ENCODE data around the gene KSR2.

KSR2 gene

DNA sequence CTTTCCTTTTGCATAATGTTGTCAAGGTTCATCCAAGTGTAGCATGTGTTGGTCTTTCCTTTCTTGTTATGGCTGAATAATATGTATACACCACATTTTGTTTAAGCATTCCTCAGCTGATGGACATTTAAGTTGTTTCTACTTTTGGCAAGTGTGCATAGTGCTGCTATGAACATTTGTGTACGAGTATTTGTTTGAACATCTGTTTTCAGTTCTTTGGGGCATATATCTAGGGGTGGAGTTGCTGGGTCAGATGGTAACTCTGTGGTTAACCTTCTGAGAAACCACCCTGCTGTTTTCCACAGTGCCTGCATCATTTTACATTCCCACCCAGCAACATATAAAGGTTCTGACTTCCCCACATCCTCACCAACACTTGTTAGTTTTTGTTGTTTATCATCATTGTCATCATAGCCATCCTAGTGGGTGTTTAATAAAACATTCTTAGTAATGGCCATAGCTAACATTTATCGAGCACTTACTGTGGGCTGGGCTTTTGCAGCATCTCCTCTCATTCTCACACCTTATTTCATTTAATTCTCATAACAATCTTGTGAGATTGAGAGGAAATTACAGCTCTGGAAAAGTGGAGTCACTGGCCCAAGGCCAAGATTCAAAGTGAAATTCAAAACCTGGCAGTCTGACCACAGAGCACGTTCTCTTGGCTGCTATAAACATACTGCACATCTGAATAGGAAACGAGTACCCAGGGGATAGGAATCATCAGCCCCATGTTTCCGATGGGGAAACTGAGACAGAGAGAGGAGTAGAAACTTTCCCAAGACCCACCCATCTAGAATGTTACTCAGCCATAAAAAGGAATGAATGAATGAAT lies 193.6 kb downstream of the KSR2 start:
- H3K4me3 ChIP-seq (ENCODE audit: low read depth, low read length, poor library complexity, severe bottlenecking) = no peak overlapping the region
- no peak overlapping the region for H3K27ac ChIP-seq (ENCODE audit: low read depth, low read length, poor library complexity, severe bottlenecking)

GRCh38 chr12:117768860-117769259 lies 199.9 kb downstream of the KSR2 start:
- no peak overlapping the region for H3K4me3 ChIP-seq (ENCODE audit: low read depth, low read length, poor library complexity, severe bottlenecking)
- no peaks in the 10 kb centered on the region for H4K20me1 ChIP-seq (ENCODE audit: insufficient read depth, low read length)
- H3K9ac ChIP-seq (ENCODE audit: low read length) = no peak overlapping the region
- H3K27ac ChIP-seq (ENCODE audit: low read depth, low read length, poor library complexity, severe bottlenecking) = no peak overlapping the region
- no peaks in the 10 kb centered on the region for H3K9me2 ChIP-seq (ENCODE audit: low read depth, low read length)
- no peak overlapping the region for H2AFZ ChIP-seq (ENCODE audit: low read length)
- no peaks in the 10 kb centered on the region for H3F3A ChIP-seq (ENCODE audit: insufficient read depth, low read length)
- H3K4me2 ChIP-seq (ENCODE audit: low read length) = no peak overlapping the region
- no peaks in the 10 kb centered on the region for H3K9me3 ChIP-seq (ENCODE audit: low read length)
- TF ChIP-seq CTCF (IDR thresholded peaks at IDR 0.05; ENCODE audit: low read length) (no peak), EZH2 (IDR thresholded peaks at IDR 0.05; ENCODE audit: borderline replicate concordance, low read length) (no peak)
- no peaks in the 10 kb centered on the region for H3K79me2 ChIP-seq (ENCODE audit: insufficient read depth, low read length)
- H3K27me3 ChIP-seq (ENCODE audit: insufficient read depth, low read length) = no peaks in the 10 kb centered on the region
- H3K36me3 ChIP-seq (ENCODE audit: insufficient read depth, low read length) = no peaks in the 10 kb centered on the region
- no peaks in the 10 kb centered on the region for H3K4me1 ChIP-seq (ENCODE audit: insufficient read depth, low read length, severe bottlenecking)

More for the DNA sequence above, 193.6 kb downstream of the KSR2 start:
- Histone ChIP-seq H4K20me1 (ENCODE audit: insufficient read depth, low read length) (no peaks in the 10 kb centered on the region), H3K36me3 (ENCODE audit: insufficient read depth, low read length) (no peaks in the 10 kb centered on the region), H3K4me2 (ENCODE audit: low read length) (no peak overlapping the region), H3K4me1 (ENCODE audit: insufficient read depth, low read length, severe bottlenecking) (no peaks in the 10 kb centered on the region), H3F3A (ENCODE audit: insufficient read depth, low read length) (no peaks in the 10 kb centered on the region), H3K9me3 (ENCODE audit: low read length) (no peaks in the 10 kb centered on the region), H3K79me2 (ENCODE audit: insufficient read depth, low read length) (no peaks in the 10 kb centered on the region), H3K9ac (ENCODE audit: low read length) (no peak overlapping the region), H2AFZ (ENCODE audit: low read length) (no peak overlapping the region), H3K9me2 (ENCODE audit: low read depth, low read length) (no peaks in the 10 kb centered on the region), H3K27me3 (ENCODE audit: insufficient read depth, low read length) (peaks cover 5% of the 10 kb centered on the region; the same call in 1 of the 2 replicates)
- no peak for TF ChIP-seq EZH2 (IDR thresholded peaks at IDR 0.05; ENCODE audit: borderline replicate concordance, low read length)
- no peak for TF ChIP-seq CTCF (IDR thresholded peaks at IDR 0.05; ENCODE audit: low read length)

- H3K27ac ChIP-seq (ENCODE audit: low read depth, low read length, poor library complexity, severe bottlenecking) = no peak overlapping the region
- no peaks in the 10 kb centered on the region for H3K36me3 ChIP-seq (ENCODE audit: insufficient read depth, low read length)
- no peak overlapping the region for H3K4me3 ChIP-seq (ENCODE audit: low read depth, low read length, poor library complexity, severe bottlenecking)
- H3K9me2 ChIP-seq (ENCODE audit: low read depth, low read length) = no peaks in the 10 kb centered on the region
- no peaks in the 10 kb centered on the region for H3K27me3 ChIP-seq (ENCODE audit: insufficient read depth, low read length)
- H3K9ac ChIP-seq (ENCODE audit: low read length) = no peak overlapping the region
- H3K4me2 ChIP-seq (ENCODE audit: low read length) = no peak overlapping the region
- TF ChIP-seq CTCF (IDR thresholded peaks at IDR 0.05; ENCODE audit: low read length) = no peak
- no peak for TF ChIP-seq EZH2 (IDR thresholded peaks at IDR 0.05; ENCODE audit: borderline replicate concordance, low read length)
- H3F3A ChIP-seq (ENCODE audit: insufficient read depth, low read length) = no peaks in the 10 kb centered on the region
- H4K20me1 ChIP-seq (ENCODE audit: insufficient read depth, low read length) = no peaks in the 10 kb centered on the region
- no peak overlapping the region for H2AFZ ChIP-seq (ENCODE audit: low read length)
- no peaks in the 10 kb centered on the region for H3K79me2 ChIP-seq (ENCODE audit: insufficient read depth, low read length)
- no peaks in the 10 kb centered on the region for H3K9me3 ChIP-seq (ENCODE audit: low read length)
- H3K4me1 ChIP-seq (ENCODE audit: insufficient read depth, low read length, severe bottlenecking) = no peaks in the 10 kb centered on the region
Measured at GRCh38 chr12:117766008-117766407, 202.8 kb downstream of the KSR2 start.
